SK-N-SH (cell line): ENCODE measurements around the gene TTC17.

Source experiments
- EP300 ChIP-seq, 2 experiments: IDR thresholded peaks; 2 replicates each; pipeline versions ENCODE4 v1.4.0 to v1.6.1; 2012; ENCODE audit warnings: borderline replicate concordance in 1 of 2, low read depth in 1 of 2, low read length in 1 of 2
- EZH2phosphoT487 ChIP-seq: fragments of 200-600 bp; sonication (generic); IDR thresholded peaks from 2 replicates; pipeline ENCODE4 v1.6.1; 2017; ENCODE audit warnings: low read depth, mixed run types, mild to moderate bottlenecking, antibody characterized with exemption, moderate library complexity, borderline replicate concordance
- MXI1 ChIP-seq: IDR thresholded peaks from 2 replicates; pipeline ENCODE4 v1.6.1; 2012; ENCODE audit warnings: mild to moderate bottlenecking, low read depth, low read length, improper control_type of control experiment
- NRF1 ChIP-seq: IDR thresholded peaks from 2 replicates; pipeline ENCODE4 v1.6.1; 2012; ENCODE audit warnings: low read depth, mild to moderate bottlenecking, low read length
- POLR2AphosphoS5 ChIP-seq: IDR thresholded peaks from 2 replicates; pipeline ENCODE4 v1.6.1; 2012; ENCODE audit warnings: low read depth, low read length
- TEAD4 ChIP-seq: IDR thresholded peaks from 2 replicates; pipeline ENCODE4 v1.4.0; 2012; ENCODE audit warnings: mild to moderate bottlenecking, borderline replicate concordance; ENCODE audit not compliant: insufficient read depth
- YY1 ChIP-seq: IDR thresholded peaks from 2 replicates; pipeline ENCODE4 v1.4.0; 2012; ENCODE audit warnings: low read depth, mild to moderate bottlenecking
- TF ChIP-seq, protein P1 (sequence below): fragments of 200-600 bp; sonication (generic); IDR thresholded peaks from 2 replicates; pipeline ENCODE4 v1.6.1; 2017; ENCODE audit warnings: antibody characterized with exemption, mild to moderate bottlenecking, moderate library complexity
- TF ChIP-seq, protein P2 (sequence below): IDR thresholded peaks from 2 replicates; pipeline ENCODE4 v1.4.0; 2012; ENCODE audit warnings: low read depth
- TF ChIP-seq, protein P3 (sequence below): IDR thresholded peaks from 2 replicates; pipeline ENCODE4 v1.4.0; 2012; ENCODE audit warnings: low read depth, borderline replicate concordance
- TF ChIP-seq, protein P4 (sequence below): fragments of 150-350 bp; IDR thresholded peaks from 2 replicates; pipeline ENCODE4 v1.6.1; 2016; ENCODE audit warnings: mild to moderate bottlenecking, low read depth, low read length

DNA sequence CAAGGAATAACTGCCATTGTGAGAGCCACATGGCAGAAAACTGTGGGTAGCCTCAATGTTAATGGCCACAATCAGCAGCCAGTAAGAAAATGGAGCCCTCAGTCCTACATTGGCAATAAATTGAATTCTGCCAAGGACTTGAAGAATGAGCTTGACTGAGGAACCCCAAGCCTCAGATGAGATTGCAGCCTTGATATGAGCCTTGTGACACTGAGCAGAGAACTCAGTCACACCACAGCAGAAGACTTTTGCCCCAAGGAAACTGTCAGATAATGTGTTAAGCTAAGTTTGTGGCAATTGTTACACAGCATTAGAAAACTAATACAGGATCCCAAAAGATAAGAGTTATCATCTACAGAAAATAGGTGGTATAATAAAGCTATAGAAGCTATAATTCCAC is 2.4 kb upstream of the TTC17 start:
- TF ChIP-seq EZH2phosphoT487 (no peak), TEAD4 (no peak), POLR2AphosphoS5 (no peak), EP300 (IDR thresholded peaks at IDR 0.05; ENCODE audit: borderline replicate concordance in 1 of 2, low read depth in 1 of 2, low read length in 1 of 2) (no peak), NRF1 (no peak), MXI1 (no peak), YY1 (no peak)
- TF ChIP-seq, protein P1, sequence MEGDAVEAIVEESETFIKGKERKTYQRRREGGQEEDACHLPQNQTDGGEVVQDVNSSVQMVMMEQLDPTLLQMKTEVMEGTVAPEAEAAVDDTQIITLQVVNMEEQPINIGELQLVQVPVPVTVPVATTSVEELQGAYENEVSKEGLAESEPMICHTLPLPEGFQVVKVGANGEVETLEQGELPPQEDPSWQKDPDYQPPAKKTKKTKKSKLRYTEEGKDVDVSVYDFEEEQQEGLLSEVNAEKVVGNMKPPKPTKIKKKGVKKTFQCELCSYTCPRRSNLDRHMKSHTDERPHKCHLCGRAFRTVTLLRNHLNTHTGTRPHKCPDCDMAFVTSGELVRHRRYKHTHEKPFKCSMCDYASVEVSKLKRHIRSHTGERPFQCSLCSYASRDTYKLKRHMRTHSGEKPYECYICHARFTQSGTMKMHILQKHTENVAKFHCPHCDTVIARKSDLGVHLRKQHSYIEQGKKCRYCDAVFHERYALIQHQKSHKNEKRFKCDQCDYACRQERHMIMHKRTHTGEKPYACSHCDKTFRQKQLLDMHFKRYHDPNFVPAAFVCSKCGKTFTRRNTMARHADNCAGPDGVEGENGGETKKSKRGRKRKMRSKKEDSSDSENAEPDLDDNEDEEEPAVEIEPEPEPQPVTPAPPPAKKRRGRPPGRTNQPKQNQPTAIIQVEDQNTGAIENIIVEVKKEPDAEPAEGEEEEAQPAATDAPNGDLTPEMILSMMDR: no peak
- TF ChIP-seq, protein P2, sequence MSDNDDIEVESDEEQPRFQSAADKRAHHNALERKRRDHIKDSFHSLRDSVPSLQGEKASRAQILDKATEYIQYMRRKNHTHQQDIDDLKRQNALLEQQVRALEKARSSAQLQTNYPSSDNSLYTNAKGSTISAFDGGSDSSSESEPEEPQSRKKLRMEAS: no peak
- TF ChIP-seq, protein P3, sequence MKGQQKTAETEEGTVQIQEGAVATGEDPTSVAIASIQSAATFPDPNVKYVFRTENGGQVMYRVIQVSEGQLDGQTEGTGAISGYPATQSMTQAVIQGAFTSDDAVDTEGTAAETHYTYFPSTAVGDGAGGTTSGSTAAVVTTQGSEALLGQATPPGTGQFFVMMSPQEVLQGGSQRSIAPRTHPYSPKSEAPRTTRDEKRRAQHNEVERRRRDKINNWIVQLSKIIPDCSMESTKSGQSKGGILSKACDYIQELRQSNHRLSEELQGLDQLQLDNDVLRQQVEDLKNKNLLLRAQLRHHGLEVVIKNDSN: no peak
- TF ChIP-seq, protein P4, sequence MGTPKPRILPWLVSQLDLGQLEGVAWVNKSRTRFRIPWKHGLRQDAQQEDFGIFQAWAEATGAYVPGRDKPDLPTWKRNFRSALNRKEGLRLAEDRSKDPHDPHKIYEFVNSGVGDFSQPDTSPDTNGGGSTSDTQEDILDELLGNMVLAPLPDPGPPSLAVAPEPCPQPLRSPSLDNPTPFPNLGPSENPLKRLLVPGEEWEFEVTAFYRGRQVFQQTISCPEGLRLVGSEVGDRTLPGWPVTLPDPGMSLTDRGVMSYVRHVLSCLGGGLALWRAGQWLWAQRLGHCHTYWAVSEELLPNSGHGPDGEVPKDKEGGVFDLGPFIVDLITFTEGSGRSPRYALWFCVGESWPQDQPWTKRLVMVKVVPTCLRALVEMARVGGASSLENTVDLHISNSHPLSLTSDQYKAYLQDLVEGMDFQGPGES: no peak
